IPS DF 19.7 (cell line): ENCODE data around the gene SHQ1.
"Not testable (repeated sequence)": the region's sequence is repeated elsewhere in the genome, so short reads cannot be mapped to it uniquely, and the experiment has no call there.

Experiments used
- DNase-seq: peaks from one replicate; pipeline ENCODE4 v3.0.0-alpha.2; 2013; ENCODE audit warnings: low read depth, low spot score

Gene SHQ1

DNA sequence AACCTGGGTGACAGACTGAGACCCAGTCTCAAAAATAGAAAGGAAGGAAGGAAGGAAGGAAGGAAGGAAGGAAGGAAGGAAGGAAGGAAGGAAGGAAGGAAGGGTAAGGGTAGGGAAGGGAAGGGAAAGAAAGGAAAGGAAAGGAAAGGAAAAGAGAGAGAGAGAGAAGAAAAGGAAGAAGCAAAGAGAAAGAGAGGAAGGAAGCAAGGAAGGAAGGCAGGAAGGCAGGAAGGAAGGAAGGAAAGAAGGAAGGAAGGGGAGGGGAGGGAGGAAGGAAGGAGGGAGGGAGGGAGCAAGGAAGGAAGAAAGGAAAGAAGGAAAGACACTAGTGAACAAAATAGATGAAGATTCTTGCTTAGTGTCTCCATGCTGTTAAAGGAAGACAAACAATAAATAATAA, 129.1 kb downstream of the SHQ1 start:
- DNase-seq: no peak

DNA sequence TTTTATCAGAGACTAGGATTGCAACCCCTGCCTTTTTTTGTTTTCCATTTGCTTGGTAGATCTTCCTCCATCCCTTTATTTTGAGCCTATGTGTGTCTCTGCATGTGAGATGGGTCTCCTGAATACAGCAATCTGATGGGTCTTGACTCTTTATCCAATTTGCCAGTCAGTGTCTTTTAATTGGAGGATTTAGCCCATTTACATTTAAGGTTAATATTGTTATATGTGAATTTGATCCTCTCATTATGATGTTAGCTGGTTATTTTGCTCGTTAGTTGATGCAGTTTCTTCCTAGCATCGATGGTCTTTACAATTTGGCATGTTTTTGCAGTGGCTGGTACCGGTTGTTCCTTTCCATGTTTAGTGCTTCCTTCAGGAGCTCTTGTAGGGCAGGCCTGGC, 134.1 kb downstream of the SHQ1 start:
- DNase-seq: not testable (repeated sequence)

DNA sequence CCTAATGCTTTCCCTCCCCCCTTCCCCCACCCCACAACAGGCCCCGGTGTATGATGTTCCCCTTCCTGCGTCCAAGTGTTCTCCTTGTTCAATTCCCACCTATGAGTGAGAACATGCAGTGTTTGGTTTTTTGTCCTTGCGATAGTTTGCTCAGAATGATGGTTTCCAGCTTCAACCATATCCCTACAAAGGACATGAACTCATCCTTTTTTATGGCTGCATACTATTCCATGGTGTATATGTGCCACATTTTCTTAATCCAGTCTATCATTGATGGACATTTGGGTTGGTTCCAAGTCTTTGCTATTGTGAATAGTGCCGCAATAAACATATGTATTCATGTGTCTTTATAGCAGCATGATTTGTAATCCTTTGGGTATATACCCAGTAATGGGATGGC, 137.8 kb downstream of the SHQ1 start:
- DNase-seq: not testable (repeated sequence)

DNA sequence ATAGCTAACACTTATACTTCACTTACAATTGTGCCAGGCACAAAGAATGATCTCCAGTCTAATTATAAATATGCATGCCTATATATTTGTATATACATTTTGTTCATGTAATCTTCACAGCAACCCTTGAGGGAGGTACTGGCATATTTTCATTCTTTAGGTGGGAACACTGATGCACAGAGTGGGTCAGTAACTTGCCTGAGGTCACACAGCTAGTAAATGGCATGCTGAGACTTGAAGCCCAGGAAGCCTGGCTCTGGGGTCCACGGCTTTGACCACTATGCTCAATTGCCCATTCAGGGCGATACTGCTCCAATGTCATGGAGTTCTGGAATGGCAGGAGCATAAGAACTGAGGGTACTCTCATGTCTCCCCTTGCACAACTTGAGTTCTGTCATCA, 139.8 kb downstream of the SHQ1 start:
- DNase-seq: no peak

DNA sequence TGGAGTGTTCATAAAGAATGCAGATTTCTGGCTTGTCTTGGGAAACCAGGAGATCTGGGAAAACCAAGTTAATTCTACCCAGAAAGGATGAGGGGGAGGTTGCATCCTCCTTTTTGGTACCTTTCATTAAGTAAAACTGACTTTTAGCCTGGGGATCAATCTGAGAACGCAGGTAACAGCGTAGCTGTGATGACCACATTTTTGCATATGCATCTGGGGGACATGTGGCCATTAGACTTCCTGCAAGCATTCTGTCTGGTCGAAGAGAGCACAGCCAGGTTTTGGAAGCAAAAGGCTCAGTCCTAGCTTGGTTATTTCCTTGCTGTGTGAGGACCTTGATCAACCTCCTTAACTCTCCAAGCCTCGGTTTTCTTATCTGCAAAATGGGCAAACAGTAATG, 145.2 kb downstream of the SHQ1 start:
- DNase-seq: no peak

DNA sequence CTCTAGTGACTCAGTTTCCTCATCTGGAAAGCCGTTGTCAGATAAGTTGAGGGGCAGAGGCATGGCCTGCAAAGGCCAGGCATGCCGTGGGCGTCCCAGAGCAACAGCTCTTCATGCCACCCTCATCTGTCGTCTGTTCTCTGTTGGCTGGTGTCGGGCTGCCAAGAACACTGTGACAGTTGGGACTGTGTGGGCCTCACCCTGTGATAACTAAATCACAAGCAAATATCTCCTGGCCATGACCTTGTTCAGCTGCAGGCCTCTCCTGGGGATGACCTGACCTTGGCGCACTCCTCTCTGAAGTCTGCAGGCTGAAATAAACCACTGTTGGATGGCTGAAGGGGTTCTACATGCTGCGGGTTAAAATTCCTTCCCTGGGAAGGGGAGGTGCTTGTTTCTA, 145.9 kb downstream of the SHQ1 start:
- DNase-seq: no peak

DNA sequence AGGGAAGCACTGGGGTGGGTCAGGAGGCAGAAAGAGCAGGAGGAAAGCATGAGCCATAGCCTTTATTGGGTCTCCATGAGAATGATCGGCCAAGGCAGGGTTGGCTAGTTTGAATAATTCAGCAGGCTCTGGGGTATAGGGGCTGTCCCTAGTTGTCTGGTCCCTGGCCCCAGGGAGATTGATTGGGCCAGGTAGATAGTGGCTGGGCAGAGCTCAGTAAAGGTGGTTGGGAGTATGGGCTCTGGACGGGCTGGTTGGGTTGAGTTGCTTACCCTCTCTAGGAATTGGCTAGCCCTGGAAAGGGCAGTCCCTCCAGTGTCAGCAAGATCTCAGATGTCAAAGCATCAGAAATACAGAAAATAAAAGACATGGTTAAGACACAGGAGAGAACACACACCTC, 148.1 kb downstream of the SHQ1 start:
- DNase-seq: no peak

DNA sequence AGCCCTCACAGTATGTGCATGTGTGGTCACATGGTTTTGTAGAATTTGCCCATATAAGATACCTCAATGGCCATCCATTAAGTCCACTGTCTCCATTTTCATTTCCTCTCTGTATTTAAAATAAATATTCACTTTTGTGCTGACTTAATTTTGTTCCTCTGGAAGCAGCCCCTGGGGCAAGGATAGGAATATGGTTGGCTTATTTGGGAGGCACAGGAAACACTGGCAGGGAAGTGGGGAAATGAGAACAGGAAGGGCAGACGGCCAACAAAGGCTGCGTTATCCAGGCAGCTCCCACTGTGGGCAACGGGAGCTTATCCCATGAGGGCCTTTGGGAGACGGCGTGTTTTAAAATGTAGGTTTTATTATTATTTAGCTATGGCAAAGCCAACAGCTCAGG, 148.6 kb downstream of the SHQ1 start:
- DNase-seq: no peak
